ENCODE results near the gene CHGA.

The CHGA gene

GRCh38 chr14:92953526-92953925, 30.6 kb downstream of the CHGA start:
- TF ChIP-seq FOXK2 (IDR thresholded peaks at IDR 0.05) (no peak), CTBP1 (IDR thresholded peaks at IDR 0.05; ENCODE audit: borderline replicate concordance) (no peak), SUZ12 (IDR thresholded peaks at IDR 0.05) (no peak), FOXA1 (IDR thresholded peaks at IDR 0.05) (no peak), HDGF (IDR thresholded peaks at IDR 0.05; ENCODE audit: borderline replicate concordance) (no peak), L3MBTL2 (conservative IDR thresholded peaks at IDR 0.05) (no peak), LEF1 (IDR thresholded peaks at IDR 0.05; ENCODE audit: borderline replicate concordance) (no peak), TARDBP (IDR thresholded peaks at IDR 0.05) (no peak), ZNF384 (IDR thresholded peaks at IDR 0.05) (no peak)
- ChIA-PET CTCF (interaction anchor here (0.6 to 1.5 kb wide), 2 partner anchors 142 to 184 kb away, joined by 5 read pairs; no protein-coding TSS in a partner anchor), POLR2A (no interaction called here)
- DNase-seq (ENCODE audit: extremely low spot score) = no peak

- CTCF ChIA-PET = interaction anchor here (2.0 kb wide), 1 partner anchor 158 kb away, joined by 9 read pairs; no protein-coding TSS in a partner anchor
- POLR2A ChIA-PET = no interaction called here
- DNase-seq (ENCODE audit: extremely low spot score) = no peak
- TF ChIP-seq L3MBTL2 (conservative IDR thresholded peaks at IDR 0.05) (no peak), FOXK2 (IDR thresholded peaks at IDR 0.05) (no peak), PKNOX1 (IDR thresholded peaks at IDR 0.05) (no peak), TARDBP (IDR thresholded peaks at IDR 0.05) (no peak), LEF1 (IDR thresholded peaks at IDR 0.05; ENCODE audit: borderline replicate concordance) (no peak), FOXM1 (IDR thresholded peaks at IDR 0.05; ENCODE audit: borderline replicate concordance) (no peak), CTBP1 (IDR thresholded peaks at IDR 0.05; ENCODE audit: borderline replicate concordance) (no peak), ELF4 (IDR thresholded peaks at IDR 0.05) (no peak), HDGF (IDR thresholded peaks at IDR 0.05; ENCODE audit: borderline replicate concordance) (no peak), NFRKB (IDR thresholded peaks at IDR 0.05) (no peak), ARNT (IDR thresholded peaks at IDR 0.05) (no peak), ZNF384 (IDR thresholded peaks at IDR 0.05) (no peak), SUZ12 (IDR thresholded peaks at IDR 0.05) (no peak), SP1 (IDR thresholded peaks at IDR 0.05) (no peak), FOXA1 (IDR thresholded peaks at IDR 0.05) (no peak), BHLHE40 (IDR thresholded peaks at IDR 0.05; ENCODE audit: borderline replicate concordance) (no peak)
These were observed 32.0 kb downstream of the CHGA start for GRCh38 chr14:92954933-92955332.

GRCh38 chr14:92955381-92955780, 32.4 kb downstream of the CHGA start:
- TF ChIP-seq HDGF (IDR thresholded peaks at IDR 0.05; ENCODE audit: borderline replicate concordance) (no peak), NFRKB (IDR thresholded peaks at IDR 0.05) (no peak), PKNOX1 (IDR thresholded peaks at IDR 0.05) (no peak), BHLHE40 (IDR thresholded peaks at IDR 0.05; ENCODE audit: borderline replicate concordance) (no peak), TARDBP (IDR thresholded peaks at IDR 0.05) (no peak), LEF1 (IDR thresholded peaks at IDR 0.05; ENCODE audit: borderline replicate concordance) (no peak), ELF4 (IDR thresholded peaks at IDR 0.05) (no peak), FOXK2 (IDR thresholded peaks at IDR 0.05) (no peak), L3MBTL2 (conservative IDR thresholded peaks at IDR 0.05) (no peak), ARNT (IDR thresholded peaks at IDR 0.05) (no peak), ZNF384 (IDR thresholded peaks at IDR 0.05) (no peak)
- ChIA-PET CTCF (interaction anchor here (2.0 kb wide), 1 partner anchor 158 kb away, joined by 9 read pairs; no protein-coding TSS in a partner anchor), POLR2A (no interaction called here)

GRCh38 chr14:92956961-92957360, 34.0 kb downstream of the CHGA start:
- no peak for TF ChIP-seq PKNOX1 (IDR thresholded peaks at IDR 0.05)
- no peak for TF ChIP-seq LEF1 (IDR thresholded peaks at IDR 0.05; ENCODE audit: borderline replicate concordance)
- no peak for TF ChIP-seq ARNT (IDR thresholded peaks at IDR 0.05)
- no peak for TF ChIP-seq FOXM1 (IDR thresholded peaks at IDR 0.05; ENCODE audit: borderline replicate concordance)
- no peak for TF ChIP-seq BHLHE40 (IDR thresholded peaks at IDR 0.05; ENCODE audit: borderline replicate concordance)
- no peak for TF ChIP-seq HDGF (IDR thresholded peaks at IDR 0.05; ENCODE audit: borderline replicate concordance)
- TF ChIP-seq SUZ12 (IDR thresholded peaks at IDR 0.05) = no peak
- TF ChIP-seq TARDBP (IDR thresholded peaks at IDR 0.05) = no peak
- TF ChIP-seq SP1 (IDR thresholded peaks at IDR 0.05) = no peak
- TF ChIP-seq ELF4 (IDR thresholded peaks at IDR 0.05) = no peak
- no peak for TF ChIP-seq FOXK2 (IDR thresholded peaks at IDR 0.05)
- TF ChIP-seq ZNF384 (IDR thresholded peaks at IDR 0.05) = no peak
- no peak for TF ChIP-seq FOXA1 (IDR thresholded peaks at IDR 0.05)
- no peak for TF ChIP-seq NFRKB (IDR thresholded peaks at IDR 0.05)
- no peak for TF ChIP-seq L3MBTL2 (conservative IDR thresholded peaks at IDR 0.05)
- no peak for TF ChIP-seq CTBP1 (IDR thresholded peaks at IDR 0.05; ENCODE audit: borderline replicate concordance)
- ChIA-PET CTCF (interaction anchor here (0.6 kb wide), 1 partner anchor 362 kb away, joined by 4 read pairs; no protein-coding TSS in a partner anchor), POLR2A (no interaction called here)
- no peak for DNase-seq (ENCODE audit: extremely low spot score)

More at GRCh38 chr14:92955381-92955780, 32.4 kb downstream of the CHGA start:
- no peak for DNase-seq (ENCODE audit: extremely low spot score)

GRCh38 chr14:92958373-92959188, 35.6 kb downstream of the CHGA start:
- DNase-seq (ENCODE audit: extremely low spot score) = no peak

More at GRCh38 chr14:92958373-92959188, 35.6 kb downstream of the CHGA start:
- TF ChIP-seq HDGF (IDR thresholded peaks at IDR 0.05; ENCODE audit: borderline replicate concordance) (no peak), ZNF384 (IDR thresholded peaks at IDR 0.05) (no peak), FOXK2 (IDR thresholded peaks at IDR 0.05) (no peak), ARNT (IDR thresholded peaks at IDR 0.05) (no peak), SP1 (IDR thresholded peaks at IDR 0.05) (no peak), SUZ12 (IDR thresholded peaks at IDR 0.05) (no peak), CTBP1 (IDR thresholded peaks at IDR 0.05; ENCODE audit: borderline replicate concordance) (no peak), FOXM1 (IDR thresholded peaks at IDR 0.05; ENCODE audit: borderline replicate concordance) (no peak)
- ChIA-PET POLR2A (no interaction called here), CTCF (interaction anchor here (0.8 kb wide), 1 partner anchor 14 kb away, joined by 4 read pairs; no protein-coding TSS in a partner anchor)

Measured in HEK293T (cell line).